ENCODE measurements around the gene ARSB.

DNA sequence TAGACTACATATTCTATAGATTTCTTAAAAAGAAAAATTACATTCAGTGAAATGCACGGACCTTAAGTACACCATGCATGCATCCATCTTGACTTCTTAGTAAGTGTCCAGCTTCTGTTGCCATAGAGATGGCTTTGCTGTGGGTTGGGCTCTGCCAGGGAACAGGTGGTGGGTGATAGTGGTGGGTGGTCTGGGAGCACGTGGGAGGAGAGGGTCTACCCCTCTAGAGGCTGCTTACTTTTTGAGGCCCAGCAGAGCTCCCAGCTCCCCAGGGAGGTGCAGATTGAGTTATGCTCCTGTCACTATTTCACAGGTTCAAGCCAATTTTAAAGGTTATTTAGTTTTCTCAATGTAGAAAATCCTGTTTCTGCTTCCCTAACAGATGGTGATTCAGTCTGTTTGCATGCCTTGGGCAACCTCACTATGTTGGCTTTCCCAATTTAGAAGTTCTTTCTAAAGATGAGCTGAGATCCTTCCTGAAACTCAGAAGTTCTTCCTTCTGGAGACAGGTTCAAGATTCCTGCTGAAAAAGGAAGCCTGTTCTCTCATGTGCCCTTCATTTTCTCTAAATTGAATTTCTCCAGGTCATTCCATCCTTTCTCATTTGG lies 229.2 kb downstream of the ARSB start:
- TF ChIP-seq SIN3A (IDR thresholded peaks at IDR 0.05; ENCODE audit: borderline replicate concordance, insufficient read depth, low read length) (no peak), POLR2AphosphoS5 (IDR thresholded peaks at IDR 0.05; ENCODE audit: low read depth, low read length) (no peak), TAF1 (IDR thresholded peaks at IDR 0.05; ENCODE audit: borderline replicate concordance, insufficient read depth, low read length) (no peak)
- TF ChIP-seq, protein P1, sequence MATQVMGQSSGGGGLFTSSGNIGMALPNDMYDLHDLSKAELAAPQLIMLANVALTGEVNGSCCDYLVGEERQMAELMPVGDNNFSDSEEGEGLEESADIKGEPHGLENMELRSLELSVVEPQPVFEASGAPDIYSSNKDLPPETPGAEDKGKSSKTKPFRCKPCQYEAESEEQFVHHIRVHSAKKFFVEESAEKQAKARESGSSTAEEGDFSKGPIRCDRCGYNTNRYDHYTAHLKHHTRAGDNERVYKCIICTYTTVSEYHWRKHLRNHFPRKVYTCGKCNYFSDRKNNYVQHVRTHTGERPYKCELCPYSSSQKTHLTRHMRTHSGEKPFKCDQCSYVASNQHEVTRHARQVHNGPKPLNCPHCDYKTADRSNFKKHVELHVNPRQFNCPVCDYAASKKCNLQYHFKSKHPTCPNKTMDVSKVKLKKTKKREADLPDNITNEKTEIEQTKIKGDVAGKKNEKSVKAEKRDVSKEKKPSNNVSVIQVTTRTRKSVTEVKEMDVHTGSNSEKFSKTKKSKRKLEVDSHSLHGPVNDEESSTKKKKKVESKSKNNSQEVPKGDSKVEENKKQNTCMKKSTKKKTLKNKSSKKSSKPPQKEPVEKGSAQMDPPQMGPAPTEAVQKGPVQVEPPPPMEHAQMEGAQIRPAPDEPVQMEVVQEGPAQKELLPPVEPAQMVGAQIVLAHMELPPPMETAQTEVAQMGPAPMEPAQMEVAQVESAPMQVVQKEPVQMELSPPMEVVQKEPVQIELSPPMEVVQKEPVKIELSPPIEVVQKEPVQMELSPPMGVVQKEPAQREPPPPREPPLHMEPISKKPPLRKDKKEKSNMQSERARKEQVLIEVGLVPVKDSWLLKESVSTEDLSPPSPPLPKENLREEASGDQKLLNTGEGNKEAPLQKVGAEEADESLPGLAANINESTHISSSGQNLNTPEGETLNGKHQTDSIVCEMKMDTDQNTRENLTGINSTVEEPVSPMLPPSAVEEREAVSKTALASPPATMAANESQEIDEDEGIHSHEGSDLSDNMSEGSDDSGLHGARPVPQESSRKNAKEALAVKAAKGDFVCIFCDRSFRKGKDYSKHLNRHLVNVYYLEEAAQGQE (IDR thresholded peaks at IDR 0.05; ENCODE audit: insufficient read depth in 1 of 2, low read depth in 2 of 2, low read length in 2 of 2): no peak

Measured in PFSK-1 (cell line).